NCI-H446 (cell line): Measurements from ENCODE around the gene ZNF341.
"Not testable (repeated sequence)": the region's sequence is repeated elsewhere in the genome, so short reads cannot be mapped to it uniquely, and the experiment has no call there.

ENCODE experiments used
- DNase-seq, 2 experiments: peaks; one replicate each; lab custom pipeline; 2025; lab: John Stamatoyannopoulos, UW

The ZNF341 gene

GRCh38 chr20:33730946-33731692, 677 bp upstream of the ZNF341 start:
- DNase-seq = no peak

GRCh38 chr20:33732166-33732970, 572 bp downstream of the ZNF341 start:
- peak; percentile 78 to 97 for DNase-seq

- DNase-seq = no peak
Measured at GRCh38 chr20:33733654-33734576, 2.1 kb downstream of the ZNF341 start.

GRCh38 chr20:33736962-33737361, 5.2 kb downstream of the ZNF341 start:
- DNase-seq = no peak

- no peak for DNase-seq
Measured at GRCh38 chr20:33739493-33739892, 7.7 kb downstream of the ZNF341 start.

GRCh38 chr20:33740189-33740588, 8.4 kb downstream of the ZNF341 start:
- DNase-seq = no peak

DNA sequence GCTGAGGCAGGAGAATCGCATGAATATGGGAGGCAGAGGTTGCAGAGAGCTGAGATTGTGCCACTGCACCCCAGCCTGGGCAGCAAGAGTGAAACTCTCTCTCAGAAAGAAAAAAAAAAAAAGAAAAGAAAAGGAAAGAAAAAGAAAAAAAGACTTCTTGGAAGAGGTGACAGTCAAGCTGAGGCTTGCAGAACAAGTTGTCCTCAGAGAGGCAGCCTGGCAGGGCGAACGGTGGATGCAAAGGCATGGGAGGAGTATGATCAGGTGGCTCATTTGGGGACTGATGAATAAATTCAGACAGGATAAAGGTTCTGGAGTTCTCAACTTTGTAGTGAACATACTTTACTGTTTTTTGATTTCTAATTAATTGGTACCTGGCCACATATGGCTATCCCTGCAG, 12.4 kb downstream of the ZNF341 start:
- DNase-seq = no peak

DNA sequence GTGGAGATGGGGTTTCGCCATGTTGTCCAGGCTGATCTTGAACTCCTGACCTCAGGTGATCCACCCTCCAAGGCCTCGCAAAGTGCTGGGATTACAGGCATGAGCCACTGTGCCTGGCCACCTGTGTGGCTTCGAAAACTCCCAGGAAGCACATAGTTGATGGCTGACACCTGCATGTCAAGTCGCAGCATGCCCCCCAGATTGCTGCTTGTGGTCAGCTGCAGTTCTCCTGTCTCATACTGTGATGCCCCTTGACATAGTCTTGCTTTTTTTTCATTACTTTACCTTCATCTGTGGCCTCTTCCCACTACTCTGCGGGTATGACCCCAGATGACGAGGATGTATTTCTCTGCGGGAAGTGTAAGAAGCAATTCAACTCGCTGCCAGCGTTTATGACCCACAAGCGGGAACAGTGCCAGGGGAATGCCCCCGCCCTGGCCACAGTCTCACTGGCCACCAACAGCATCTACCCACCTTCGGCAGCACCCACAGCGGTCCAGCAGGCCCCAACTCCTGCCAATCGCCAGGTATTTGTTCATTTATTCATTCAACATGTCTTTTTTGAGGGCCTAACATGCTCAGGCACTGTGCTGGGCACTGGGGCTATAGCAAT, 13.1 kb downstream of the ZNF341 start:
- no peak for DNase-seq

DNA sequence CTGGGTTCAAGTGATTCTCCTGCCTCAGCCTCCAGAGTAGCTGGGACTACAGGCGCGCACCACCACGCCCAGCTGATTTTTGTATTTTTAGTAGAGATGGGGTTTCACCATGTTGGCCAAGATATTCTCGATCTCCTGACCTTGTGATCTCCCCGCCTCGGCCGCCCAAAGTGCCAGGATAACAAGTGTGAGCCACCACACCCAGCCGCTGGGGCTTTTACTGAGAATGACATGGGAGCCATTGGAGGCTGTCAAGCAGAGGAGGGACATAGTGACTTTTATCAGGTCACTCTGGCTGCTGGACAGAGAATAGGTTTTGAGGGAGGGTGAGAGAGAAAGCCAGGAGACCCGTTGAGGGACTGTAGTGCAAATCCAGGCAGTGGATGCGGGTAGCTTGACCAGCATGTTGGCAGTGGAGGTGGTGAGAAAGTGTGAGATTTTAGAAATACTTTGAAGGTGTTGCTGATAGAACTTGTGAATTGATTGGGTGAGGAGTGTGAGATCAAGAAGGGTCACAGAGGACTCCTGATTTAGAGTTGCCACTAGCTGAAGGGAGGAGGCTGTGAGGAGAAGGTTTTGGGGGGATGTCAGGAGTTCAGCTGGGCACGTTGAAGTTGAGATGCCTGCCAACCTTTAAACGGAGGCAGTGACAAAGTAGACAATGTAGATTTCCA, 14.7 kb downstream of the ZNF341 start:
- DNase-seq = no peak

DNA sequence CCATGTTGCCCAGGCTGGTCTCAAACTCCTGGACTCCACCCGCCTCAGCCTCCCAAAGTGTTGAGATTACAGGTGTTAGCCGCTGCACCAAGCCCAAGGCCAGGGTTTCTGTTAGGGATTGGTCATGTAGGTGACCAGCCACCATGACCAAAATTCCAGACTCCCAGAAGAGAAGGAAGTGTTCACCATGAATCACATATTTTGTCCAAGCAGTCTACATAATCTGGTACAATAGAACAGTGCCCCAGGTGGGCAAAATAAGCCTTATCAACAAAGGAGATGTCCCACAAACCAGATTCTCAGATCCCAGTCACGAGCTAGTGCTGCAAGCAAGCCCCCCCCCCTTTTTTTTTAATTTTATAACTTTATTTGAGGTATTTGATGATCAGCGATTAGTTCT, 20.0 kb downstream of the ZNF341 start:
- no peak for DNase-seq

DNA sequence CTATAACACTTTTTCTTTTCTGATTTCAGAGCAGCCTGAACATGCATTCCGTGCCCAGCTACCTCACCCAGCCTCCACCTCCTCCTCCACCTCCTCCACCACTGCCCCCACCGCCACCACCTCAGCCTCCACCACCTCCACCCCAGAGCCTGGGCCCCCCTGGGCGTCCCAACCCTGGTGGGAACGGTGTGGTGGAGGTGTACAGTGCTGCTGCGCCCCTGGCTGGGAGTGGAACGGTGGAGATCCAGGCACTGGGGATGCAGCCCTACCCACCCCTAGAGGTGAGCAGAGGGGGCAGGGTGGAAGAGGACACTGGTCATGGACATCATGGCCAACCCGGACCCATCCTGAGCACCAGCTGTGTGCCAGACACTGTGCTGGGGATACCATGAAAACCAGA, 21.3 kb downstream of the ZNF341 start:
- no peak for DNase-seq

DNA sequence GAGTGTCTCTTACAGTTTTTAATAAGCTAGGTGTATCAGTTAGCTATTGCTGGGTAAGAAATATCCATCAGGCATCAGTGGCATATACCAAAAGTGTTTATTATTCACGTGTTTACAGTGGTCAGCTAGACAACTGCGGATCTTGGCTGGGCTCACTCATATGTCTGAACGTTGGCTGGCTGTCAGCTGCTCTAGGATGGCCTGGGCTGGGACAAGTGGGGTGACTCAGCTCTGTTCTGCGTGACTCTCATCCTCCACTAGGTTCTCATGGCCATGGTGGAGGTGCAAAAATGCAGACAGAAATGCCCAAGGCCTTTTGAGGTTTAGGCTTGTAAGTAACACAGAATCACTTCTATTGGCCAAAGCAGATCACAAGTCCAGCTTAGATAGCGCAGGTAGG, 22.0 kb downstream of the ZNF341 start:
- no peak for DNase-seq

DNA sequence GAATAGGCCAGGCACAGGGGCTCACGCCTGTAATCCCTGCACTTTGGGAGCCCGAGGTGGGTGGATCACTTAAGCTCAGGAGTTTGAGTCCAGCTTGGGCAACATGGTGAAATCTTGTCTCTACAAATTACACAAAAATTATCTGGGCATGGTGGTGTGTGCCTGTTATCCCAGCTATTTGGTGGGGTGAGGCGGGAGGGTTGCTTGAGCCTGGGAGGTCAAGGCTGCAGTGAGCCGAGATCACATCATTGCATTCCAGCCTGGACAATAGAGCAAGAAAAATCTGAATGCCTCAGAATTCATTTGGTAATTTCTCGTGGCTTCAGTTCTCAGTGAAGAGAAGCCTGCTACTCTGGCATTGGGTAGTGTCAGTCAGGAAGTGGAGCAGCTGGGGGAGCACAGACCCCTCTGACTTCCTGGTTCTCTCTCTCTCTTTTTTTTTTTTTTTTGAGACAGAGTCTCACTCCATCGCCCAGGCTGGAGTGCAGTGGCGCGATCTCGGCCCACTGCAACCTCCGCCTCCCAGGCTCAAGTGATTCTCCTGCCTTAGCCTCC, 24.2 kb downstream of the ZNF341 start:
- not testable (repeated sequence) for DNase-seq

DNA sequence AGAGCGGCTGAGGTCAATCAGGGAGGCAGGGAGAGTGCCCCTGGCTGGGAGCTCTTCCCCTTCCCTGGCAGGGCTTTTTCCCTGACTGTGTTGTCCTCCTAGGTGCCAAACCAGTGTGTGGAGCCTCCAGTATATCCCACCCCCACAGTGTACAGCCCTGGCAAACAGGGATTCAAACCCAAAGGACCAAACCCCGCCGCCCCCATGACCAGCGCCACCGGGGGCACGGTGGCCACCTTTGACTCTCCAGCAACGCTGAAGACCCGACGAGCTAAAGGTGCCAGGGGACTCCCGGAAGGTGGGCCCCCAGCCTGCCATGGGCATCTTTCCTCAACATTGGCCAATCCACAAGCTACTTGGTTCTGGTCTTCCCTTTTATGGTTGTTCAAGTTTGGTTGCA, 25.2 kb downstream of the ZNF341 start:
- DNase-seq = no peak

GRCh38 chr20:33757458-33757857, 25.7 kb downstream of the ZNF341 start:
- no peak for DNase-seq

DNA sequence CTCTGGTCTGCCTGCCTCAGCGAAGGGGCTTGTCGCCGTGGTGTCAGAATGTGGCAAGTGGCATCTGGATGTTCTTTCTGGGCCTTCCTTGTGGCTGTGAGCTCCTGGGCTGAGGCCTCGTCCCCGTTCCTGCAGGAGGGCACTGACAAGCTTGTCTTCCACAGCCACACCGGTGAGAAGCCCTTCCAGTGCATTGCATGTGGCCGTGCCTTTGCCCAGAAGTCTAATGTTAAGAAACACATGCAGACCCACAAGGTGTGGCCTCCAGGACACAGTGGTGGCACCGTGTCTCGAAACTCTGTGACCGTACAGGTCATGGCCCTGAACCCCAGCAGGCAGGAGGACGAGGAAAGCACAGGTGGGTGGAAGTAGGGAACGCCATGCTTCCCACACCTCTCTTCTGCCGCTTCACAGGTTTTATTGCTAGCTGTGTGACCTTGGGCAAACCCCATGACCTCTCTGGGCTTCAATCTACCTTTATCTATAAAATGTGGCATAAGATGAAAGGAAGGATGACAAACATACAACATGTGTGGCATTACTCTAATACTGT, 30.0 kb downstream of the ZNF341 start:
- no peak for DNase-seq

DNA sequence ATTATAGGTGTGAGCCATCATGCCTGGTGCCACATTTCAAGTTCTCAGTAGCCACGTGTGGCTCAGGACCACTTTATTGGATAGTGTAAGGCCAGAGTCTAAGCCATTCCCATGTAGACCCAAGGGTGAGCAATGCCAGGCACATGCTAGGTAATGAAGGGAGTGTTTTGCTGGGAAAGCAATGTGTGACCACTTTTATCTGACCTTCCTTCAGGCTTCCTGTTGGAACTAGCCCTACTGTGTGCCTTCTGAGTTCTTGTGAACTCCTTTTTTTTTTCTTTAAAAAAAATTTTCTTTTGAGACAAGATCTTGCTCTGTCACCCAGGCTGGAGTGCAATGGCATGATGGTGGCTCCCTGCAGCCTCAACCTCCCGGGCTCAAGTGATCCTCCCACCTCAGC, 33.3 kb downstream of the ZNF341 start:
- no peak for DNase-seq

DNA sequence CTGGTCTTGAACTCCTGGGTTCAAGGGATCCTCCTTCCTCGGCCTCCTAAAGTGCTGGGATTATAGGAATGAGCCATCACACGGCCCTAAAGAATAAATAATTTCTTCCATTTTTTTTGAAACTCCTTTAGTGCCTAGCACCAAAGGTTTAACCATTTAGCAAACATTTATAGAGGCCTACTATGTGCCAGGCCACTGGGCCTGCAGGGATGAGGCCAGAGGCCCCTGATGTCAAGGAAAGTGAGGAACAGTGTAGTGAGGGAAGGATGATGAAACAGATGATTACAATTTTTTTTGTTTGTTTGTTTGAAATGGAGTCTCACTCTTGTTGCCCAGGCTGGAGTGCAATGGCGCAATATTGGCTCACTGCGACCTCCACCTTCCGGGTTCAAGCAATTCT, 33.8 kb downstream of the ZNF341 start:
- no peak for DNase-seq

GRCh38 chr20:33766686-33767085, 34.9 kb downstream of the ZNF341 start:
- DNase-seq = no peak

GRCh38 chr20:33767777-33768138, 36.0 kb downstream of the ZNF341 start:
- no peak for DNase-seq

- DNase-seq = no peak
Measured at GRCh38 chr20:33769043-33769442, 37.2 kb downstream of the ZNF341 start.
